ENCODE measurements around the gene SEMA4A.
"Not testable (repeated sequence)": the region's sequence is repeated elsewhere in the genome, so short reads cannot be mapped to it uniquely, and the experiment has no call there.

Gene SEMA4A

DNA sequence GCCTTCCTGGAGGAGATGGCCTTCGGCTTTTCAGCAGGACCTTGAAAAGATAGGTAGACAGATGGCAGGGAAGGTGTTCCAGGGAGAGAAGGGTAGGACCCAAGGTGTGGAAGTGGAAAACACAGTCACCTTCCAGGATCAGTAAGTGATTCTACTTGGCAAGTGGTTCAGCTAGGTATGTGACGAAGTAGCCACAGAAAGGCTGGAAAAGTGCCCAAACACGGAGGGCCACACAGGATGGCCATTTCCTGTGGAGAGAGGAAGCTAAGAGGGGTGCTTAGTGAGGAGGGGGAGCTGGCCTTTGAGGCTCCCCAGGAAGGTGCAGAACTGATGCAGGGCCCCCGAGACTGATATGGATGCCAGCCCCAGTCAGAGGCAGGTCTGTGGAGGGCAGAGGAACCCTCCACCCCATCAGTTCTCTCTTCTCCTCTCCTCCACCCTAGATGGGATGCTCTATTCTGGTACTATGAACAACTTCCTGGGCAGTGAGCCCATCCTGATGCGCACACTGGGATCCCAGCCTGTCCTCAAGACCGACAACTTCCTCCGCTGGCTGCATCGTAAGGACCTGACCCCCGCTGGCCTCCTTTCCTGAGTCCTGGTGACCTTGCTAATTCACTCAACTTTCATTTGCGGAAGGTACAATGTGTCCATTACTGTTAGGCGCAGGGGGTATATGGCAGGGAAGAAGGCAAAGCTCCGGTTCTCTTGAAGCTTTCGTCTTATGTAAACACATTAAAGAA lies 6.8 kb downstream of the SEMA4A start:
- DNase-seq = no peak

DNA sequence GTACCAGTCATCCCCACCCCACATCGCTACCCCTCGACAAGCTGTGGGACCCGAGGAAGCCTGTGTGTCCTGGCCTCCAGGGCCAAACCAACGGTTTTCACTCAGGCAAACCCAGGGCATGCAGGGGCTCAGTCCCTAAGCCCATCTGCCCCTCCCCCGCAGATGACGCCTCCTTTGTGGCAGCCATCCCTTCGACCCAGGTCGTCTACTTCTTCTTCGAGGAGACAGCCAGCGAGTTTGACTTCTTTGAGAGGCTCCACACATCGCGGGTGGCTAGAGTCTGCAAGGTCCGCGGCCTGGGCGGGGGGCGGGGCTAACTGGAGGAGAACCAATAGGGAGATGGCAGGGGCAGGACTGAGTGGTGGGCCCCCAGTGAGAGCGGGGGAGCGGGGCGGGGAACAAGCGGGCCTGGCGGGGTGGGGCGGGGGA lies 7.4 kb downstream of the SEMA4A start:
- peak; percentile 95 for DNase-seq

DNA sequence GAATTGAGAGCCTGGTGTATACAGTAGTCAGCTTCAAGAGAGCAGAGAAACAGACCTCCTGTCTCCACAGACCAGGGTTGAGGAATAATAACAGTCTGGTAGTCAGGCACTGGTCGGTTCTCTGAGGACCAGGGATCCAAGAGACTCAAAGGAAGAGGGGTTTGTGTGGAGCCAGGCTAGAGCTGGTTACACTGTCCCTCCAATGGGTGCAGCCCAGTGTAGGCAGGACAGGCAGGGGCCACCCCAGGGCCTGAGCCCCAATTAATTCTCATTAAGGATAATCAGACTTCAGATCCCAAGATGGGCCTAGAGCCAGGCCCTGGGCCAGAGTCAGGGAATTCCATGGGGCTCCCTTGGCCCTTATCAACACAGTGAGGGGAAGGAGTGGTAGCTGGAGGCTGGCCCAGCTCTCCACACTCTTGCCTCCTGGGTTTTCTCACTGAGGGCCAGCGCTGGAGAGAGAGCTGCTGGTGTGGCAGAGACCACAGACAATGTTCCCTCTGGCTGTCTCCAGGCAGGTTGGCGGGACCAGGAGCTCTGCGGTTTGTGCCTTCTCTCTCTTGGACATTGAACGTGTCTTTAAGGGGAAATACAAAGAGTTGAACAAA lies 9.1 kb downstream of the SEMA4A start:
- DNase-seq = no peak

DNA sequence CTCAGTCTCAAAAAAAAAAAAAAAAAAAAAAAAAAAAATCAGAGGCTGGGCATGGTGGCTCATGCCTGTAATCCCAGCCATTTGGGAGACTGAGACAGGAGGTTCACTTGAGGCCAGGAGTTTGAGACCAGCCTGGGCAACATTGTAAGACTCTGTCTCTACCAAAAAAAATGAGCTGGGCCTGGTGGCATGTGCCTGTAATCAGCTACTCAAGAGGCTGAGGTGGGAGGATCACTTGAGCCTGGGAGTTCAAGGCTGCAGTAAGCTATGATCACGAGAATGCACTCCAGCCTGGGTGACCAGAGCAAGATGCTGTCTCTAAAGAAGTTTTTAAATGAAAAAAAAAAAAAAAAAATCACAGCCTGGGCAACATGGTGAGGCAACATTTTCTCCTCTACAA lies 10.3 kb downstream of the SEMA4A start:
- DNase-seq = no peak

DNA sequence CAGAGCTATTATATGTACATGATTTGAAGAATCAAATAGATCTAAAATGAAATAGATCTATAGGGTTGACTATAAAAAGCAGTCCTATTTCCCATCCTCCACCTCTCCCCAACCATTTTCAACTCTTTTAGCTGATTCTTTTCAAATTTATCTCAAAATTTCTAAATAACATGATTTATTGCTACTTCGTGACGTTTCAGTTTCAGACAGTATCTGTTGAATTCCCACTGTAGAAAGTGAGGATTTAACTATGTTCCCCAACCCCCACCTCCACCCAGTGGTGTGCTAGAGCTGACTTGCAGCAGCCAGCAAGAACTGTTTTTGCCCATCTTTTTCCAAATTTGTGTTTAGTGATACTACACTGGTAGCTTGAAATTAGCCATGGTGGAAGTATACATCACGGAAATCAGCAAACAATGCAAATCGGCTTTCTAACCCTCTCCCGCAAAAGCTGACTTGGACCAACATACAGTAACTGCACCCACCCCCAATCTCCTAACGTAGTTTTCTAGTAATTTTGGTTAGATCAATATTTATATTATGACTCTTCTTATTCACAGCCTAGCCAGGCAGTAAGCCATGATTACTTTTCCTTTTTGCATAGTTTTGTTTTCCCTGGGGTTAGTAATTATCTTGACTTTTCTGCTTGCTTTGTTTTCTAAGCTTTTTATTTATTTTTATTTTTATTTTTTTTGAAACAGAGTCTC lies 10.9 kb downstream of the SEMA4A start:
- no peak for DNase-seq

DNA sequence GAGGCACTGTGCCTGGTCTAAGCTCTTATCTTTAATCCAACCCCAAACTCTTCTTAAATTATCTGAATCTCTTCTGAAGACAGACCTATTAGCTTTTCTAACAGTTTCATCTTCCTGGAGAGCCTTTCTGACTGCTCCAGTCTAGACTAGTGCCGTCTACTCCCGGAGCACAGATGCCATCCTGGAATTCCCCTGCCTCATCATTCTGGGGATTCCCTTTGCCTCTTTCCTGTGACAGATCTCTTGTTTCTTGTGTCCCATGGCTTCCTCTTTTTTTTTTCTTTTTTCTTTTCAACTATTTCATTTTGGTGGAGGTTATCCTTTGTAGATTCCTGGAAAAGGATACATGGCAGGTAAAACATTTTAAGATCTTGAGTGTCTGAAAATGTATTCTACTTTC lies 11.7 kb downstream of the SEMA4A start:
- DNase-seq = no peak

DNA sequence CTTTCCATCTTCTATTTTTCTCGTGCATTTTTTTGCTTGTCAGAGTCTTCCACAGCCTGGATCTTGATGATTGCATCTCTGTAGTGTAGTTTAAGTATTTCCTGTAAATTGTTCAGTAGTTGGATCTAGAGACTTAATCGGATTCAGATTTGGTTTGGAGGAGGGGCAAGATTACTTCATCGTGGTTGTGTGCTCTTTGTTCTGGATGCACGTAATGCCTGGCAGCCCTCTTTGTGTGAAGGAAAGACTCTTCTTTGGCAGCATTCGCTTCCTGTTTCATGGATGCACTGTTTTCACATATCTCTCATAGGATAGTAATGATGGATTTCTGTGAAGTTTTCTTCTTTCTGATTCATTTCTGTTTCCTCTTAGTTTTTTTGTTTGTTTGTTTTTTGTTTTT lies 14.2 kb downstream of the SEMA4A start:
- no peak for DNase-seq

DNA sequence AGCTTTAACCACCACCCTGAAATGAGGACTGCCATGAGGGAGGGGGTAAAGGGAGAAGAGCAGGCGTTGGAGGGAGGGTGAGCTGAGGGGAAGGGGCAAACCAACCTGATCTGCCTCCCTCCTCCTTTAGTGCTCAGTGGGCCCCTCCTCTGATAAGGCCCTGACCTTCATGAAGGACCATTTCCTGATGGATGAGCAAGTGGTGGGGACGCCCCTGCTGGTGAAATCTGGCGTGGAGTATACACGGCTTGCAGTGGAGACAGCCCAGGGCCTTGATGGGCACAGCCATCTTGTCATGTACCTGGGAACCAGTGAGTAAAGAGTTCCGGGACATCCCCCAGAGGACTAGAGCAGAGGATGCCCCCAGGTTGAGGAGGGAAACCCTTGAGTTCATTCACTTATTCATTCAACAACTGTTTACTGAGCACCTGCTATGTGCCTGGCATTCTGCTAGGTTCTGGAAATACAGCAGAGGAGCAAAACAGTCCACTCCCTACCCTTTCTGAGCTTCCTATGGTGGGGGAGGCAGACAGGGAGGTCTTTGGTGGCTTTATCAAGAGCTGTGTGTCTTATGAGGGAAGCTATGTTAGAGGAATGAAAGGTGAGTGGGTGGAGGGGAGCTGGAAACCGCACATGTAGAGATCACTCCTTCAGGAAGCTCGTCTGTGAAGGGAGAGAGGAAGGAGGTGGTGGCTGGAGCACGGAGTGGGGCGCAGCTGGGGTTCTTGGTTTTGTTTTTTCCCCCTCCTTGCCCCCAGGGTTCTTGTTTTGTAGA lies 19.5 kb downstream of the SEMA4A start:
- DNase-seq = no peak

DNA sequence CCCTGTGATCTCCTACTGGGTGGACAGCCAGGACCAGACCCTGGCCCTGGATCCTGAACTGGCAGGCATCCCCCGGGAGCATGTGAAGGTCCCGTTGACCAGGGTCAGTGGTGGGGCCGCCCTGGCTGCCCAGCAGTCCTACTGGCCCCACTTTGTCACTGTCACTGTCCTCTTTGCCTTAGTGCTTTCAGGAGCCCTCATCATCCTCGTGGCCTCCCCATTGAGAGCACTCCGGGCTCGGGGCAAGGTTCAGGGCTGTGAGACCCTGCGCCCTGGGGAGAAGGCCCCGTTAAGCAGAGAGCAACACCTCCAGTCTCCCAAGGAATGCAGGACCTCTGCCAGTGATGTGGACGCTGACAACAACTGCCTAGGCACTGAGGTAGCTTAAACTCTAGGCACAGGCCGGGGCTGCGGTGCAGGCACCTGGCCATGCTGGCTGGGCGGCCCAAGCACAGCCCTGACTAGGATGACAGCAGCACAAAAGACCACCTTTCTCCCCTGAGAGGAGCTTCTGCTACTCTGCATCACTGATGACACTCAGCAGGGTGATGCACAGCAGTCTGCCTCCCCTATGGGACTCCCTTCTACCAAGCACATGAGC lies 23.3 kb downstream of the SEMA4A start:
- DNase-seq = no peak

DNA sequence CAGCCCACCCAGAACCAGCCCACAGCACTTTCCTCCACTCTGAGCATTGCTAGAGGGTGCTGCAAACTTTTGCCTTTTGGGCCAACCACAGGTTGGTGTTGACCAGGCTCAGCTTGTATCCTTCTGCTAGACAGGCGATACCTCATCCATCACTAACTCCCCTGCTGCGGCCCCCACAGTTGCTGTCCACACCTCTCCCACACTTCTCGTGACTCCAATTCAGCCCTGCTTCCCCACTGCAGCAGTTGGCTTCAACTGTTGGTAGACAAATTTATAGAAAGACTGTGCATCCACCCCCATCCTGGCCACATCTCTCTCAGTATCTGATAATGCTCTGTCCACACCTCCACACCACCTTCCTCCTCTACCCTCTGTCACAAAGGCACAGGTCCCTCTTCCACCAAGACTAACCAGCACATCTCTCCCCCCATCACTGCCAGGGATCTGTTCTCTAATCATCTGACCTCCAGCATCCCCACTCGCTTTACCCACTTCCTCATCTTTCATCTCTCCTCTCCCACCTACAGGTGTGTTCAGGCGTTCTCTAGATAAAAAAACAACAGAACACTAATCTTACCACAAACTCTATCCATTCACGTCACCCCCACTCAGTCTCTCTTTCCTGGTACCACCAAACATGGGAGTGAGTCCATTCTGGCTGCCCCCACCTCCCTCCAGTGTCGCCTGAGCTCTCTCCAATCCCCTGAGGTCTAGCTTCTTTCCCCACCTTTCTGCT lies 24.7 kb downstream of the SEMA4A start:
- no peak for DNase-seq

DNA sequence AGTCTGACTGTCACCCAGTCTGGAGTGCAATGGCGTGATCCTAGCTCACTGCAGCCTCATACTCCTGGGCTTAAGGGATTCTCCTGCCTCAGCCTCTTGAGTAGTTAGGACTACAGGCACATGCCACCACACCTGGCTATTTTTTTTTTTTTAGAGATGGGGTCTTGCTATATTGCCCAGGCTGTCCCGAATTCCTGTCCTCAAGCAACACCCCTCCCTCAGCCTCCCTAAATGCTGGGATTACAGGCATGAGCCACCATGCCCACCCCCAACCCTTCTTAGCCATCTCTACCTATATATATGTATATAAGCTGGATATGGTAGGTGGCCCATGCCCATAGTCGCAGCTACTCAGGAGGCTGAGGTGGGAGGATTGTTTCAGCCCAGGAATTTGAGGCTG lies 27.1 kb downstream of the SEMA4A start:
- no peak for DNase-seq

DNA sequence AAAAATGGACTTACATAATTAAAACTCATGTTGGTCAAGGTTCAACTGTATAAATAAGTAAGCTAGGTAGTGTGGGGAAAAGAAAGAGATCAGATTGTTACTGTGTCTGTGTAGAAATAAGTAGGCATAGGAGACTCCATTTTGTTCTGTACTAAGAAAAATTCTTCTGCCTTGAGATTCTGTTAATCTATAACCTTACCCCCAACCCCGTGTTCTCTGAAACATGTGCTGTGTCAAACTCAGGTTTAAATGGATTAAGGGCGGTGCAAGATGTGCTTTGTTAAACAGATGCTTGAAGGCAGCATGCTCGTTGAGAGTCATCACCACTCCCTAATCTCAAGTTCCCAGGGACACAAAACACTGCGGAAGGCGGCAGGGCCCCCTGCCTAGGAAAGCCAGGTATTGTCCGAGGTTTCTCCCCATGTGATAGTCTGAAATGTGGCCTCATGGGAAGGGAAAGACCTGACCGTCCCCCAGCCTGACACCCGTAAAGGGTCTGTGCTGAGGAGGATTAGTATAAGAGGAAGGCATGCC lies 28.1 kb downstream of the SEMA4A start:
- not testable (repeated sequence) for DNase-seq

DNA sequence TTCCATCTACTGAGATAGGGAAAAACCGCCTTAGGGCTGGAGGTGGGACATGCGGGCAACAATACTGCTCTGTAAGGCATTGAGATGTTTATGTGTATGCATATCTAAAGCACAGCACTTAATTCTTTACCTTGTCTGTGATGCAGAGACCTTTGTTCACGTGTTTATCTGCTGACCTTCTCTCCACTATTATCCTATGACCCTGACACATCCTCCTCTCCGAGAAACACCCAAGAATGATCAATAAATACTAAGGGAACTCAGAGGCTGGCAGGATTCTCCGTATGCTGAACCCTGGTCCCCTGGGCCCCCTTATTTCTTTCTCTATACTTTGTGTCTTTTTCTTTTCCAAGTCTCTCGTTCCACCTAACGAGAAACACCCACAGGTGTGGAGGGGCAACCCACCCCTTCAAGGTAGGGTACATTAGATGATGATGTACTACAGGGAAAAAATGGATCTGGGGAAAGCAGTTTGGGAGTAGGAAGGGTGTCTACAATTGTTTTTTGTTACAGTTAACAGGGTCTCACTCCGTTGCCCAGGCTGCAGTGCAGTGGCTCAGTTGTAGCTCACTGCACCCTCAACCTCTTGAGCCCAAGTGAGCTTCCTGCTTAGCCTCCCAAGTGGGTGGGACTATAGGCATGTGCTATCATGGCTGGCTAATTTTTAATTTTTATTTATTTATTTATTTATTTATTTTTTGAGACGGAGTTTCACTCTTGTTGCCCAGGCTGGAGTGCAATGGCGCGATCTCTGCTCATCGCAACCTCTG lies 28.8 kb downstream of the SEMA4A start:
- not testable (repeated sequence) for DNase-seq

DNA sequence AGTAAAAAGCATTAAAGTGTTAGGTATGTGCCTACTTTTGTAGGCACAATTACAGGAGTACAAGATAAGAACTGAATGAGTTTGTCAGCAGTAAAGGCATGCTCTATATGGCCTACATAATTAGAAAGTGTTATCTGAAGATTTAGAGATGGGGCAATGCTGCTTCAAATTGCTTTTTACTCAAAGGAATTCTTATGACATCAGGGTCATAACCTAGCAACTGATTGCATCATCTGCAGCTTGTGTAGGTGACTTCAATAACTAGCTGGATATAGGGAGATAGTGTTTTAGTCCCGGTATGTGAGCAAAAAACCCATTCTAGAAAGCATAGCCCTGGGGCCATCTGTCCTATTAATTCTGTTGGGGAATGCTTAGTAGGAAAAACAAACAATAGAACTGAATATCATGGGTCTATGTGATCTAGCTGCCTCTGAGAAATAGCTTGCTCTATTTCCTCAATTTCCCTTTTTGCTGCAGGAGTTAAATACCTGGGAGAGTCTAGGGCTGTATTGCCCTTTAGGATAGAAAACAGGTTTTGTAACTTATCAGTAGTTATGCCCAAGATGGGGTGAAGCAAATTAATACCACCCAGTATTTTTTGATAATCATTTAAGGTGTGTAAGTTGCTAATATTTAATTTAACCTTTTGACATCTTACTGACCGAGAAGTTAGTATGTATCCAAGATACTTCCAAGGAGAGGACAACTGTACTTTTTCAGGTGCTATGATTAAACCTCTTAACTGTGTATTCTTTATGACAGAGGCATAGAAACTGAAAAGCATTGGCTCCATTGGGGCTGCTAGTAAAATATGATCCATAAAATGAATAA lies 33.2 kb downstream of the SEMA4A start:
- not testable (repeated sequence) for DNase-seq

DNA sequence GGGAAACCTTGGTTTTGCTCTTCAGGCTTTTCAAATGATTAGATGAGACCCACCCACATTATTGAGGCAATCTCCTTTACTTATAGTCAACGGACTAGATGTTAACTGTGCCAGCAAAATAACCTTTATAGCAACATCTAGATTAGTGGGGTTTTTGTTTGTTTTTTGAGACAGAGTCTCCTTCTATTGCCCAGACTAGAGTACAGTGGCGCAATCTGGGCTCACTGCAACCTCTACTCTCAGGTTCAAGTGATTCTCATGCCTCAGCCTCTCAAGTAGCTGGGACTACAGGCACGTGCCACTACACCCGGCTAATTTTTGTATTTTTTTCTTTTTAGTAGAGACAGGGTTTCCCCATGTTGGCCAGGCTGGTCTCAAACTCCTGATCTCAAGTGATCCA lies 36.9 kb downstream of the SEMA4A start:
- not testable (repeated sequence) for DNase-seq

DNA sequence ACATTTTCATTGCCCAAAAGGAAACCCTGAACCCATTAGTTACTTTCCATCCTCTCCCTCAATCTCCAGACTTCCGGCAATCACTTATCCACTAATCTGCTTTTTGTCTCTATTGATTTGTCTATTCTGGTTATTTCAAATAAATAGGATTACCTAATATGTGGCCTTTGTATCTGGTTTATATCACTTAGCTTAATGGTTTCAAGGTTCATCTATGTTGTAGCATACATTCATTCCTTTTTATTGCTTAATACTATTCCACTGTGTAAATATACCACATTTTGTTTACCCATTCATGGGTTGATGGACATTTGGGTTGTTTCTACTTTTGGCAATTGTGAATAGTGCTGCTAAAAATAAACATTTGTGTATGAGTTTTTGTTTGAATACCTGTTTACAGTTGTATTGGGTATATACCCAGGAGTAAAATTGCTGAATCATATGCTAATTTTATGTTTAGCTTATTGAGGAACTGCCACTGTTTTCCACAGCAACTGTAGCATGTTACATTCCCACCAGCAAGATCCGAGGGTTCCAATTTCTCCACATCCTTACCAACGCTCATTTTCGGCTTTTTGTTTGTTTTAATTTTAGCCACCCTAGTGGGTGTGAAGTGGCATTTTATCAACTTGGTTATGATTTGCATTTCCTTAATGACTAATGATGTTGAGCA lies 38.0 kb downstream of the SEMA4A start:
- DNase-seq = no peak

DNA sequence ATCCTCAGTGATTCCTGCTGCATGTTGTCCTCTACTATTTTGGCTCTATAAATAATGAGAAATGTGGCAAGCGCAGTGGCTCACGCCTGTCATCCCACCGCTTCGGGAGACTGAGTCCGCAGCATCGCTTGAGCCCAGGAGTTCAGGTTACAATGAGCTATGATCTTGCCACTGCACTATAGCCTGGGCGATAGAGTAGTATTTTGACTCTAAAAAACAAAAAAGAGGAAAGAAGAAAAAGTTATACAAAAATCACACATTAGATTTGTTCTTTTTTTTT lies 39.8 kb downstream of the SEMA4A start:
- DNase-seq = no peak

DNA sequence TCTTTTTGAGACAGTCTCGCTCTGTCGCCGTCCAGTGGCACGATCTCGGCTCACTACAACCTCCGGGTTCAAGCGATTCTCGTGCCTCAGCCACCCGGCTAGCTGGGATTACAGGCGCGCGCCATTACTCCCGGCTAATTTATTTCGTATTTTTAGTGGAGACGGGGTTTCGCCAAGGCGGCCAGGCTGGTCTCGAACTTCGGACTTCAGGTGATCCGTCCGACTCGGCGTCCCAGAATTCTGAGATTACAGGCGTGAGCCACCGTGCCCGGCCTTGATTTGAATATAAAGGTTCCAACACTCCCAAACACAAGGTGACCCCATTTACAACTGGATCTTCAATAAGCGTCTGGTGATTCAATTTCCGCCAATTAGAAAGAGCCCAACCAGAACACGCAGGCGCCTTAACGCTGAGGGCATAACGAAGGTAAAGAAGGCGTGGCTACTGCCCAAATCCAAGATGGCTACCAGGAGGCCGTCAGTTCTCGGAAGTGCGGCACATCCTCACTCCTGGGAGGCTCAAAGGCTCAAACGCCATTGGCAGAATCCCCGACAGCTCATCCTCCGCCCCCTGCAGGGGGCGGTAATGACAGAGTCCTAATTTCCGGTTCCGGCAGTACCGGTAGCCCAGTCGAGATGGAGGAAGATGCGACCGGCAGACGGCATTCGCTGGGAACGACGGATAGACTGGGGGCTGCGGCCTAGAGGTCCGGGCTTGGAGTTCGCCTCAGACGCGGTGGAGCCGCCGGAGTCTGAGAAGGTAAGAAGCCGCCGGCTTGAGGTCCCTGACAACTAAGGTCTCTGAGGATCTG lies 40.3 kb downstream of the SEMA4A start, which contains the start of gene SLC25A44:
Gene SLC25A44 (plus strand): TSS at position 617 of the 812 bp plus-strand sequence. CDS start 5,744 bp downstream, outside the sequence.
- peak; percentile 99 for DNase-seq

DNA sequence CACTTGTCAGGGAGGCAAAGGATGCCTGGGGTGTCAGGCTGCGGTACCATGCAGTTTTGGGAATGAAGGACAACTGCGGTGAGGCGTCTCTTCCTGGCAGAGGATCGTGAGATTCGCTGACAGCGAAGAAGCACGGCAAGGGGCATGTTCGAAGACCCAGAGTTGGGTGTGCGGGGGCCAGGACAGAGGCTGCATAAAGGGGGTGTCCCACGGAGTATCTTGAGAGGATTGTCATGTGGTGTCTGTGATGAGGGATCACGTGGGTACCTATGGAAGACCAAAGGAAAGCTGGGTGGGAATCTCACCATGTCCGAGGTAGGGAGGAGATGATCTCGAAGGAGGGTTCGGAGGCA lies 40.9 kb downstream of the SEMA4A start:
- DNase-seq = no peak
